ENCODE results near the gene RAPGEF6.

- TF ChIP-seq CTCF (IDR thresholded peaks at IDR 0.05) (no peak), POLR2A (IDR thresholded peaks at IDR 0.05) (no peak)
These were observed 215.2 kb downstream of the RAPGEF6 start for GRCh38 chr5:131419877-131420276.
